Lung (tissue), 12 donors: ENCODE data around the gene BCAT1. TPM values are rescaled to one million over a fixed set of nuclear protein-coding genes. Genes with fewer than 3 reads are reported as not detected.

ENCODE experiments used
- ATAC-seq: fragments of 200-7000 bp; cut with Tn5 transposase; one replicate; pipeline ENCODE4 v1.9.1; 2020; ENCODE audit warnings: moderate number of reproducible peaks; ENCODE audit not compliant: insufficient read depth, low FRiP score
- DNase-seq, 3 donors: peaks; one replicate each; pipeline ENCODE4 v3.0.0-alpha.2; 2013 to 2017
- H3K27ac ChIP-seq, 2 donors: one replicate each; pipeline ENCODE4 v1.5.1; 2013; ENCODE audit warnings: mild to moderate bottlenecking in 2 of 2, moderate library complexity in 2 of 2, control low read depth in 1 of 2, inconsistent platforms in 1 of 2, low read depth in 1 of 2, low read length in 1 of 2
- H3K27me3 ChIP-seq, 3 donors: one replicate each; pipeline ENCODE4 v1.5.1; 2013; ENCODE audit warnings: low read length in 2 of 3; ENCODE audit not compliant: control insufficient read depth in 3 of 3, insufficient read depth in 3 of 3
- H3K36me3 ChIP-seq, 4 donors: one replicate each; pipeline ENCODE4 v1.5.1; 2013; ENCODE audit warnings: low read length in 4 of 4, mild to moderate bottlenecking in 1 of 4, moderate library complexity in 1 of 4; ENCODE audit not compliant: control insufficient read depth in 4 of 4, insufficient read depth in 4 of 4
- H3K4me1 ChIP-seq, 5 donors: one replicate each; pipeline ENCODE4 v1.5.1; 2013; ENCODE audit warnings: low read length in 5 of 5, mild to moderate bottlenecking in 2 of 5, moderate library complexity in 1 of 5; ENCODE audit not compliant: control insufficient read depth in 5 of 5, insufficient read depth in 5 of 5
- H3K4me3 ChIP-seq: one replicate; pipeline ENCODE4 v1.5.1; 2013; ENCODE audit warnings: mild to moderate bottlenecking, control low read depth, moderate library complexity
- H3K9ac ChIP-seq, 2 donors: one replicate each; pipeline ENCODE4 v1.5.1; 2013; ENCODE audit warnings: low read length in 2 of 2, control low read depth in 1 of 2; ENCODE audit not compliant: insufficient read depth in 1 of 2
- H3K9me3 ChIP-seq, 4 donors: one replicate each; pipeline ENCODE4 v1.5.1; 2013; ENCODE audit warnings: low read length in 3 of 4, mild to moderate bottlenecking in 1 of 4, moderate library complexity in 1 of 4; ENCODE audit not compliant: control insufficient read depth in 4 of 4, insufficient read depth in 3 of 4
- WGBS, 2 donors: extraction: QIAGEN DNeasy Blood & Tissue Kit; methylation state at CpG; one replicate each; pipeline ENCODE4 v1.1.7; 2013; 5-methylcytosine and 5-hydroxymethylcytosine counted together
- polyA plus RNA-seq, 2 donors: library from polyadenylated mRNA; stranded (reverse); fragments of 200-250 nt; gene quantifications; one replicate each; pipeline ENCODE4 v1.2.1, GENCODE V29; 2013
- total RNA-seq, 2 donors: library from RNA; depleted of rRNA in 1 of 2; stranded (reverse); fragments of >200 nt in 1 of 2; gene quantifications; one replicate each; pipeline ENCODE4 v1.2.1, GENCODE V29; 2014 to 2021
- TF ChIP-seq, protein P1 (sequence below): IDR thresholded peaks from 2 replicates; pipeline ENCODE4 v1.5.1; 2012; ENCODE audit warnings: mild to moderate bottlenecking; ENCODE audit errors: control extremely low read depth, extremely low read depth
- donor health status: control.
- donor health status: control.
- donor health status: Bipolar disorder and iron deficiency.
- donor health status: healthy.
- donor health status: DM: yes; HTN: yes; CAD: no.

The BCAT1 gene
- total and polyA plus RNA-seq, 4 donors: 11.7 to 94.9 (median 40.9) TPM

DNA sequence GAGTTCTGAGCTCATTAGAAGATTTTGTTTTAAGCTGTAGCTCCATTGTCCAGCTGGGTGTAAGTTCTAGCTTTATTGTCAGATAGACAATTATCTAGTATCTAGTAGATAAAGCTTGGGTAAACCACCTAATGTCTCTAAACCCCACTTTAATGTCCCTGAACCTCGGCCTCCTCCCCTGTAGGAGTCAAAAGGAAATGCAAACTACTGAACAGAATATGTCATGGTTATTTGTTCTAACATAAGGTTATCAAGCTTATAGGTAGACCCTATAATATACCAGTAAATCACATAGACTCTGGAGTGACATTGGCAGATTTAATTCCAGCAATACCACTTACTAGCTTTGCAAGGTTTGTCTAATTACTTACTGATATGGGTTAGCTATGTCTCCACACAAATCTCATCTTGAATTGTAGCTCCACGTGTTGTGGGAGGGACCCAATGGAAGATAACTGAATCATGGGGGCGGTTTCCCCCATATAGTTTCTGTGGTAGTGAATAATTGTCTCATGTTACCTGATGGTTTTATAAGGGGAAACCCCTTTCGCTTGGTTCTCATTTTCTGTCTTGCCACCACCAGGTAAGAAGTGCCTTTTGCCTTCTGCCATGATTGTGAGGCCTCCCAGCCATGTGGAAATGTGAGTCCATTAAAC, 29.4 kb downstream of the BCAT1 start:
- H3K9ac ChIP-seq: no peak overlapping the region
- 68 to 81% methylated on average over 4 of the region's 4 CpGs for WGBS, 2 donors
- no peaks in the 10 kb centered on the region for H3K27me3 ChIP-seq
- peaks cover 0 to 7% (median 0%) of the 10 kb centered on the region in 5 donors for H3K4me1 ChIP-seq
- no peaks in the 10 kb centered on the region for H3K9me3 ChIP-seq
- no peak for ATAC-seq
- H3K36me3 ChIP-seq: no peaks in the 10 kb centered on the region
- TF ChIP-seq, protein P1, sequence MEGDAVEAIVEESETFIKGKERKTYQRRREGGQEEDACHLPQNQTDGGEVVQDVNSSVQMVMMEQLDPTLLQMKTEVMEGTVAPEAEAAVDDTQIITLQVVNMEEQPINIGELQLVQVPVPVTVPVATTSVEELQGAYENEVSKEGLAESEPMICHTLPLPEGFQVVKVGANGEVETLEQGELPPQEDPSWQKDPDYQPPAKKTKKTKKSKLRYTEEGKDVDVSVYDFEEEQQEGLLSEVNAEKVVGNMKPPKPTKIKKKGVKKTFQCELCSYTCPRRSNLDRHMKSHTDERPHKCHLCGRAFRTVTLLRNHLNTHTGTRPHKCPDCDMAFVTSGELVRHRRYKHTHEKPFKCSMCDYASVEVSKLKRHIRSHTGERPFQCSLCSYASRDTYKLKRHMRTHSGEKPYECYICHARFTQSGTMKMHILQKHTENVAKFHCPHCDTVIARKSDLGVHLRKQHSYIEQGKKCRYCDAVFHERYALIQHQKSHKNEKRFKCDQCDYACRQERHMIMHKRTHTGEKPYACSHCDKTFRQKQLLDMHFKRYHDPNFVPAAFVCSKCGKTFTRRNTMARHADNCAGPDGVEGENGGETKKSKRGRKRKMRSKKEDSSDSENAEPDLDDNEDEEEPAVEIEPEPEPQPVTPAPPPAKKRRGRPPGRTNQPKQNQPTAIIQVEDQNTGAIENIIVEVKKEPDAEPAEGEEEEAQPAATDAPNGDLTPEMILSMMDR: no peak
- DNase-seq: no peak
- H3K4me3 ChIP-seq: no peak overlapping the region
- no peak overlapping the region for H3K27ac ChIP-seq

DNA sequence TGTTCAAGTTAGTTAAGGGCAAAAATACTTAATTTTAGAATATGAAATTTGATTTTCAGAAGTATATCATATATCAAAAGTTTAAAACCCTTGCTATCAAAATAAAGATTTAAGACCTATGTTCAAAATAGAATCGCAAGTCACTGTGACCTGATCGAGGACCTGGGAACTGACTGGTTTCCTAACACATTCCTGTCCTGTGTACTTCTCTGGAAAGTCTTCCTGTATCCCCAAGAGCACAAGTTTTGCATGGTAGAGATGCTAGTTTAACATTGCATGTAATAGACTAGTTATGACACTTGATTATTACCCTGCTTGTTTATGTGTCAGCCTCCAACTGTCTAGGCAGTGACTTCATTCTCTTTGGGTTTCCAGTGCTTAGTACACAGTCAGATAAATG, 30.3 kb downstream of the BCAT1 start:
- DNase-seq (no peak), ATAC-seq (no peak)
- no peak overlapping the region for H3K9ac ChIP-seq
- H3K4me1 ChIP-seq: peaks cover 0 to 7% (median 0%) of the 10 kb centered on the region in 5 donors
- no peak overlapping the region for H3K27ac ChIP-seq
- no peaks in the 10 kb centered on the region for H3K27me3 ChIP-seq
- WGBS, 2 donors: 33% methylated on average over 2 of the region's 2 CpGs
- no peaks in the 10 kb centered on the region for H3K9me3 ChIP-seq
- TF ChIP-seq, protein P1: no peak
- H3K36me3 ChIP-seq: no peaks in the 10 kb centered on the region
- no peak overlapping the region for H3K4me3 ChIP-seq

DNA sequence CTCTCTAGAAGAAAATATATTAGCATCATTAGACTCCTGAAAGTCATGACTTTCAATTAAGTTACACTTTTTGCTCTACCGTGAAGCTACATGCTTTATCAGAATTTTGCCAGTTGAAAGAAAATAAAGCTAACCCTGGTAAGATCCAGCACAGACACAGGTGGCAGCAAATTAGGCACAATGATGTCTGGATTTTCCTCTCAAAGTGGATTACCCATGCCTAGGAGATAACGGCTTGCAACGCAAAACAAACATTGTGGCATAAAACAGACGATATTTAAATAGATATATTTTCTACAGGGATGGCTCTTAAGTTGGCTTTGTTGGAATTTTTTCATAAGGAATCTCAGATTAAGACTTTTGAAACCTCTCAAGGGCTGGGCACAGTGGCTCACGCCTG, 33.4 kb downstream of the BCAT1 start:
- ATAC-seq (no peak), DNase-seq (no peak)
- Histone ChIP-seq H3K9me3 (no peaks in the 10 kb centered on the region), H3K27me3 (no peaks in the 10 kb centered on the region), H3K4me3 (no peak overlapping the region), H3K4me1 (peaks cover 0 to 13% (median 0%) of the 10 kb centered on the region in 5 donors), H3K27ac (no peak overlapping the region), H3K36me3 (no peaks in the 10 kb centered on the region), H3K9ac (no peak overlapping the region)
- WGBS, 2 donors: 87 to 93% methylated on average over 5 of the region's 5 CpGs
- TF ChIP-seq, protein P1: no peak

DNA sequence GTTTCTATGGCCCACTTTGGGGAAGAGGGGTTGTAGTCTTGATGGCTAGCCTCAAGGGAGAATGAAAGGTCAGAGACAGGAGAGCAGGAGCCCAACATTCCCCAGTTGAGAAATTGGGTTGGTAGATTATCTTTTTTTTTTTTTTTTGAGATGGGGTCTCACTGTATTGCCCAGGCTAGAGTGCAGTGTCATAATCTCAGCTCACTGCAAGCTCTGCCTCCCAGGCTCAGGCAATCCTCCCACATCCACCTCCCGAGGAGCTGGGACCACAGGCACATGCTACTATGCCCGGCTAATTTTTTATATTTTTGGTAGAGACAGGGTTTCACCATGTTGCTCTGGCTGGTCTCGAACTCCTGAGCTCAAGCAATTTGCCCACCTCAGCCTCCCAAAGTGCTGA, 34.9 kb downstream of the BCAT1 start:
- H3K9ac ChIP-seq: no peak overlapping the region
- H3K27me3 ChIP-seq: no peaks in the 10 kb centered on the region
- no peak overlapping the region for H3K4me3 ChIP-seq
- 95 to 100% methylated on average over 3 of the region's 3 CpGs for WGBS, 2 donors
- TF ChIP-seq, protein P1: no peak
- H3K27ac ChIP-seq: no peak overlapping the region
- no peaks in the 10 kb centered on the region for H3K36me3 ChIP-seq
- ATAC-seq (no peak), DNase-seq (no peak)
- H3K9me3 ChIP-seq: no peaks in the 10 kb centered on the region
- H3K4me1 ChIP-seq: peaks cover 0 to 13% (median 0%) of the 10 kb centered on the region in 5 donors
